ENCODE results near the gene RNF126. TPM values are rescaled to one million over a fixed set of nuclear protein-coding genes. Genes with fewer than 3 reads are reported as not detected.

Gene RNF126
- total RNA-seq = 34.9 and 59.5 TPM in 2 replicates

DNA sequence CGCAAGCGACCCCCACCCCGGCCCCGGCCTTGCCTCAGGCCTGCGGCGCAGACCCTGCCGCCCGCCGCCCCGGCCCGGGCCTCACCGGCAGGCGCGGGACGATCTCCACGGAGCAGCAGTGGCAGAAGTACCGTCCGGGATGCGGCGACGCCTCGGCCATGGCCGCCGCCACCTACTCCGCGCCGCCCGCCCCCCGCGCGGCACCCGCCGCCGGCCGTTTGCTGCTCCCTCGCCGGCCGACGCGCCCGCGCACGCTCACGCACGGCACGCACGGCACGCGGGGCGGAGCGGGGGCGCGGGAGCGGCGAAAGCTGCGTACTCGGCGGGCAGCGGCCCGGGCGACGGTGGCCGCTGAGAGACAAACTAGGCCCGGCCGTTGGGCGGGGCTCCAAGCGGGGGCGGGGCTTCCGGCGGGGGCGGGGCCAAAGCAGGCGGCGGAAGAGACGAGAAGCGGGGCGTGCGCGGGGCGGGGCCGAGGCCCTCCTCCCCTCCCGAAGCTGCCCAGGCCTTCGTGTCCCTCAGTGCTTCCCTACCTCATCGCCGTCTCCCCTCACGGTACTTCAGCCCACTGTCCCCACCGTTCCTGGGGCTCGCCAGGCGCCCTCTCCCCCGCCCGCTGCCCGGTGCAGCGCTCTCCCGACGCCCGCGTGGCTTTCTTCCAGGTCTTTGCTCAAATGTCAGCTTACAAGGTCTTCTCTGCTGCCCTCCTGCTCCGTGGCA lies at the start of gene RNF126:
Gene RNF126 (minus strand): TSS at position 253 of the 720 bp plus-strand sequence. CDS start 93 bp downstream, at position 160.

DNA sequence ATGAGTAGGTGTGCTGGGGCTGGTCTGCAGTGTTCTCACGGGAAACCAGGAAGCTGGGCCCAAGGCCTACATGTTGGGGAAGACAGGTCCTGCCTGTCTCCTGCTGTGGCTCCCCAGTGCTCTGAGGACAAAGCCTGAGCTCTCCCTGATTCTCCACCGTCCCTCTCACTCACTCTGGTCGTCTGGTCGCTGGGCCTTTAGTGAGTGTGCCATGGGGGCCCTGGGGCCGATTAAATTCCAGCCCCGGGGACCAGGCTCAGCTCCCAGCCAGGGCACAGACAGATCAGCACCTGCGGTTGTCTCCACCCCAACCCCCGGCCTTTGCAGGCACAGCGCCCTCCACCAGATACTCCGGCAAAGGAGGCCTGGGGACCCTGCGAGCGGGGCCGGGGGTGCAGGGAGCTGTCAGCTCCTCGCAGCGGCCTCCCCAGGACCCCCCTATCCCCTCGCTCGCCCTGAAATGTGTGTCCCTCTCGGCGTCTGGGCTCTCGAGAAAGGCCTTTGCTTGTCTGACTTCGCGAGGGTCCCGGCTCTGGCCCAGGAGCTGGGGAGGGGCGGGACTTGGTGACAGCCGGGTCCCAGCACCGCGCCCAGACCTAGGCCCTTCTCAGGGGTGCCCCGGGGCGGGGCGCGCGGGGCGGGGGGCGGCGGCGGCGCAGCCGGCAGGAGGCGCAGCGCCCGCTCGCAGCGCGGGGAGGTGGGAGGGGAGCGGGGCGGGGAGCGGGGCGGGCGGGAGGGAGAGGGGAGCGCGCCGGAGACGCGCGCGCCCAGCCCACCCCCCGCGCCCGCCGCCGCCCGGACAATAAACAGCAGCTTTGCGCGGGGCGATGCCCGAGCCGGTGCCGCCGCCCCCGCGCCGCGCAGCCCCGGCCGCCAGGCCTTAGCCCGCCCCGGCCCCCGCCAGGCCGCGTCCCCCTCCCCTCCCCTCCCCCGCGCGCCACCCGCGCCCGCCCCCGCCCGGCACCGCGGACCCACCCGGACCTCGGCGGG lies 45.4 kb upstream of the RNF126 start, which contains the start of gene PALM:
Gene PALM (plus strand): TSS at position 782 of the 990 bp plus-strand sequence. CDS start 212 bp downstream, outside the sequence.

DNA sequence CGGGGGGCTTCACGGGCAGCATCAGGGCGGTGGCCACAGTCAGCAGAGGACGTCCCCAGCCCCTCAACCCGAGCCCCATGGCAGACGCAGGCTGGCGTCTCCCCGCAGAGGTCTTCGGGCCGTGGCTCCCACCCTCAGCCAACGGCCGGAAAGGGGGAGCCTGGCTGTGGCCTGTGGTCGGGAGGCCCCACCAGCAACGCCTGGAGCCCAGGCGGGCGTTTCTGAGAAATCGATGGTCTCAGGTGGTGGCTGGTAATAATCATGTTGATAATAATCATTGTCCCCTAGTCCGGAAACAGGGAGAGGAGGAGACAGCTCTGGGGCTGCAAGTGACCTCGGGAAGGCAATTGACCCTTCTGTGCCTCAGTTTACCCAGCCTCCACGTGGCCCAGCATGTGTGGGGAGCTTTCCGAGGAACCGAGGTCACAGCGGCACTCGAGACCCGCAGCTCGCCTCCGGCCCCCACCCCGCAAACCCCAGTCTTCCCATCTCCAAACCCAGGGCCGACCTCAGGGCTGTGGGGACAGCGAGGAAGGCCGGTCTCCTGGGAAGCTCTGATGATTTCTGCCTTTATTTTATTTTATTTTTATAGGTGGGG lies 32.4 kb upstream of the RNF126 start, which contains the start of gene PRSS57:
Gene PRSS57 (minus strand): TSS at position 101 of the 598 bp plus-strand sequence. CDS start 22 bp downstream, at position 79.

DNA sequence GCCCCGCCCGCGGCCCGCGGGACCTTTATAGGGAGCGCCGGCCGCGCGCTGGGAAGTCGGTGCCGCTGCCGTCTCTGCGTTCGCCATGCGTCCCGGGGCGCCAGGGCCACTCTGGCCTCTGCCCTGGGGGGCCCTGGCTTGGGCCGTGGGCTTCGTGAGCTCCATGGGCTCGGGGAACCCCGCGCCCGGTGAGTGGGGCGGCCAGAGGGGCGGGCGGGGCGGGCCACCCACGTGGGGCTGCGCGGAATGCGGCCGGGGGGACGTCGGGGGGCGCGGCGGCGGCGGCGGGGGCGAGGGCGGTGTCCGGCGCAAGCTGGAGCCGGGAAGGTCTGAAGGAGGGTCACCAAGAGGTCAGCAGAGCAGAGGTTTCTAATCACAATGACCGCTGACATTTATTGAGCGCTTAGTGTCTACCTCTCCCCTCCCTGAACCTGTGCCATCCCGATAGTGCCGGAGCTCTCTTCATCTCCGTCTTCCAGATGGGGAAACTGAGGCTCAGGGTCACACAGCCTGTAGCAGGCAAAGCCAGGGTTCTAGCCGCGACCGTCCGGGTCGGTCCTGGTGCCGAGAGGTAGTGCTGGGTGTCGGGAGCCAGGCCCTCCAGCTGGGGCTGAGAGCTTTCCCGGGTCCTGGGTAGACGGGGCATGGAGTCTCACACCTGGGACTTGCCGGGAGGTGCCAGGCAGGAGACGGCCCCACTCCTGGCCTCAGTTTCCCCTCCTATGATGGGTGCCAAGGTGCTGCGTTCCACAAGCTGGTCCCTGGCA lies 13.5 kb upstream of the RNF126 start, which contains the start of gene FSTL3:
Gene FSTL3 (plus strand): TSS at position 54 of the 767 bp plus-strand sequence. CDS start 32 bp downstream, at position 86.

DNA sequence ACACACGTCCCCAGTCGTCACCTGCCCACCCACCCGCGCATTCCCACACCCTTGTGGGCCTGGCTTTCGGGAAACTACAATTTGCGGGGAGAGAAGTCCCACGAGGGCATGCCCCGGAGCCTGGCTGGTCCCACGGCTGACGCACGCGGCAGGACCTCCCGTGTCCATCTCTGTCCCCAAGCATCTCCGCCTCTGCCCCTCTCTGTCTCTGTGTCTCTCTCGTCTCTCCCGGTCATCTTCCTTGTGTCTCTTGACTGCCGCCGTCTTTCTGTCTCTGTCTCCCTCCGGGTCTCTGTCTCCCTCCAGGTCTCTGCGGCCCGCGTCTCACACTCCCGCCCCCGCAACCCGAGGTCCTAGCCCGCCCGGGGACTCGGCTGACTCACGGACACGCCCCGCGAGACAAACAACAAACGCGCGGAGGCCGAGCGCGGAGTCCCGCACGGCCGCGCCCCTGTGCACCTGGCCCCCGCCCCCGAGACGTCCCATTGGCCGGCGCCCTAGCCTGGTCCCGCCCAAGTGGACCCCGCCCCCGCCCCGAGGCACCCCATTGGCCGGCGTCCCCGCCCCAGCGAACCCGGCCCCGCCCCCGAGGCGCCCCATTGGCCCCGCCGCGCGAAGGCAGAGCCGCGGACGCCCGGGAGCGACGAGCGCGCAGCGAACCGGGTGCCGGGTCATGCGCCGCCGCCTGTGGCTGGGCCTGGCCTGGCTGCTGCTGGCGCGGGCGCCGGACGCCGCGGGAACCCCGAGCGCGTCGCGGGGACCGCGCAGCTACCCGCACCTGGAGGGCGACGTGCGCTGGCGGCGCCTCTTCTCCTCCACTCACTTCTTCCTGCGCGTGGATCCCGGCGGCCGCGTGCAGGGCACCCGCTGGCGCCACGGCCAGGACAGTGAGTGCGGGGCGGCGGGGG lies 23.5 kb downstream of the RNF126 start, which contains the start of gene FGF22:
Gene FGF22 (plus strand): TSS at position 627 of the 908 bp plus-strand sequence. CDS start 47 bp downstream, at position 674.

DNA sequence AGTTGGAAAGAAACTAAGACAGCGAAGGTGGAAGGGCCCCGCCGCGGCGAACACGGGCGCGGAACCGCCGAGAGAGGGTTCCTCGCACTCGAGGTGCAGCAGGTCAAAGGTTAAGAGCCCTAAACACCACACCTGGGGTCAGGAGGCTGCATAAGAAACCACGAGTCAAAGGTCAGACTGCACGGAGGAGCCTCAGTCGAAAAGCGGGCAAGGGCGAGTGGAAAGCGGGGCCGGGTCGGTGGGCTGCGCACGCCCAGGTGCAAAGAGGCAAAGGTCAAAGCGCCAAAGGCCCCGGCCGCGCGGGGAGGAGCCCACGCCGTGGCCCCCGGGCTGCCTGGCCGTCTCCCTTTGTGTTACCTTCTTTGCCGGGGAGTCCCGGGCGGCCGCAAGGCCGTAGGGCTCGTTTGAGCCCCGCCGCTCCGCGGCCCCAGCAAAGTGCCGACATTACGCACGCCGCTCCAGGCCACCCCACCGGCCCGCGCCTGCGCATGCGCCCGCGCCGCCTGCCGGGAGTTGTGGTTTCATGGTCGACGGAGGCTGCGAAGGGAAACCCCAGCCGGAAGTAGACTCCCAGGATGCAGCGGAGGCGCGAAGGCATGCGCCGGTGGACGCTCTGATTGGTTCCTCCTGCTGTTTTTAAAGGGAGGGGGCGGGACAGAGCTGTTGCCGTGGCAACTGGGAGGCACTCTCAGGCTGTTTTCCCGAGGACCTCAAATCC lies 29.8 kb downstream of the RNF126 start, which contains the start of gene POLRMT:
Gene POLRMT (minus strand): TSS at position 470 of the 718 bp plus-strand sequence. CDS start 25 bp downstream, at position 445.

Other genes with a start within 250 kb of the RNF126 start
- gene SHC2, start 202.2 kb downstream of the RNF126 start, total RNA-seq = not detected in 2 replicates
- gene MADCAM1, start 166.7 kb downstream of the RNF126 start, total RNA-seq = 0.11 and 0.79 TPM in 2 replicates
- 50.3 and 77.6 TPM in 2 replicates for gene TPGS1, start 155.7 kb downstream of the RNF126 start, total RNA-seq
- gene CDC34, start 131.5 kb downstream of the RNF126 start, total RNA-seq = 71.8 and 75.5 TPM in 2 replicates
- gene GZMM, start 119.2 kb downstream of the RNF126 start, total RNA-seq = not detected in 2 replicates
- gene BSG, start 90.6 kb downstream of the RNF126 start, total RNA-seq = 235 and 281 TPM in 2 replicates
- gene HCN2, start 73.3 kb downstream of the RNF126 start, total RNA-seq = 0.33 and 0.39 TPM in 2 replicates
- 20.0 and 23.4 TPM in 2 replicates for gene POLRMT, start 29.7 kb downstream of the RNF126 start, total RNA-seq
- gene FGF22, start 23.3 kb downstream of the RNF126 start, total RNA-seq = 0.33 and 0.39 TPM in 2 replicates
- 221 and 628 TPM in 2 replicates for gene FSTL3, start 13.2 kb upstream of the RNF126 start, total RNA-seq
- not detected in 2 replicates for gene PRSS57, start 32.2 kb upstream of the RNF126 start, total RNA-seq
- 0.11 and 1.2 TPM in 2 replicates for gene PALM, start 45.7 kb upstream of the RNF126 start, total RNA-seq
- gene MISP, start 87.9 kb upstream of the RNF126 start, total RNA-seq = 11.0 and 58.5 TPM in 2 replicates
- gene PTBP1, start 134.2 kb upstream of the RNF126 start, total RNA-seq = 106 and 194 TPM in 2 replicates
- under 0.01 TPM in 1 of 2 replicates, not detected in the other for gene PLPPR3, start 158.7 kb upstream of the RNF126 start, total RNA-seq
- not detected in 2 replicates for gene AZU1, start 164.6 kb upstream of the RNF126 start, total RNA-seq
- gene PRTN3, start 177.8 kb upstream of the RNF126 start, total RNA-seq = not detected in 2 replicates
- not detected in 2 replicates for gene ELANE, start 189.1 kb upstream of the RNF126 start, total RNA-seq
- 1.3 and 1.6 TPM in 2 replicates for gene CFD, start 196.4 kb upstream of the RNF126 start, total RNA-seq
- gene MED16, start 230.0 kb upstream of the RNF126 start, total RNA-seq = 25.5 and 32.2 TPM in 2 replicates
- gene RNU6-9, start 230.3 kb upstream of the RNF126 start, total RNA-seq = not detected in 2 replicates

Measured in placental epithelial cell (primary cell).